Measurements from ENCODE around the gene MACROD2.

The MACROD2 gene

GRCh38 chr20:15772826-15773225 lies 1777.5 kb downstream of the MACROD2 start:
- TF ChIP-seq CTCF (IDR thresholded peaks at IDR 0.05; ENCODE audit: extremely low read depth, missing control alignments) = no peak
- no peak for DNase-seq (ENCODE audit: low spot score)

GRCh38 chr20:15774926-15775325 lies 1779.6 kb downstream of the MACROD2 start:
- TF ChIP-seq CTCF (IDR thresholded peaks at IDR 0.05; ENCODE audit: extremely low read depth, missing control alignments) = no peak

GRCh38 chr20:15776770-15777466 lies 1781.6 kb downstream of the MACROD2 start:
- TF ChIP-seq CTCF (IDR thresholded peaks at IDR 0.05; ENCODE audit: extremely low read depth, missing control alignments) = no peak
- DNase-seq (ENCODE audit: low spot score) = no peak

More at GRCh38 chr20:15774926-15775325, 1779.6 kb downstream of the MACROD2 start:
- no peak for DNase-seq (ENCODE audit: low spot score)

- TF ChIP-seq CTCF (IDR thresholded peaks at IDR 0.05; ENCODE audit: extremely low read depth, missing control alignments) = no peak
- no peak for DNase-seq (ENCODE audit: low spot score)
These were observed 1788.7 kb downstream of the MACROD2 start for GRCh38 chr20:15784020-15784419.

GRCh38 chr20:15789079-15789478 lies 1793.8 kb downstream of the MACROD2 start:
- no peak for DNase-seq (ENCODE audit: low spot score)
- TF ChIP-seq CTCF (IDR thresholded peaks at IDR 0.05; ENCODE audit: extremely low read depth, missing control alignments) = no peak

GRCh38 chr20:15792855-15793254 lies 1797.5 kb downstream of the MACROD2 start:
- no peak for DNase-seq (ENCODE audit: low spot score)
- no peak for TF ChIP-seq CTCF (IDR thresholded peaks at IDR 0.05; ENCODE audit: extremely low read depth, missing control alignments)

GRCh38 chr20:15794409-15794808 lies 1799.1 kb downstream of the MACROD2 start:
- TF ChIP-seq CTCF (IDR thresholded peaks at IDR 0.05; ENCODE audit: extremely low read depth, missing control alignments) = no peak

More at GRCh38 chr20:15794409-15794808, 1799.1 kb downstream of the MACROD2 start:
- no peak for DNase-seq (ENCODE audit: low spot score)
